K562 (cell line): ENCODE results near the gene HK2. TPM values are rescaled to one million over a fixed set of nuclear protein-coding genes. Genes with fewer than 3 reads are reported as not detected.

Experiments used
- NCOA2 ChIP-seq, 2 experiments: fragments of 450-650 bp; IDR thresholded peaks; 2 replicates each; pipeline ENCODE4 v1.6.1; 2018; ENCODE audit warnings: mild to moderate bottlenecking in 2 of 2, moderate library complexity in 1 of 2; ENCODE audit not compliant: partially characterized antibody in 2 of 2
- SETDB1 ChIP-seq: IDR thresholded peaks from one replicate; pipeline ENCODE4 v1.6.1; 2012; ENCODE audit warnings: low read length, control low read depth, inconsistent platforms
- SREBF2 ChIP-seq: sonication (generic); formaldehyde crosslinking; IDR thresholded peaks from 2 replicates; pipeline ENCODE4 v1.4.0; 2020; ENCODE audit warnings: mild to moderate bottlenecking, missing genetic modification reagents
- TRIM24 ChIP-seq, 2 experiments: fragments of 450-650 bp; IDR thresholded peaks; 2 replicates each; pipeline ENCODE4 v1.6.1; 2016
- ZBTB1 ChIP-seq: sonication (generic); formaldehyde crosslinking; IDR thresholded peaks from 2 replicates; pipeline ENCODE4 v1.8.1; 2023; ENCODE audit warnings: missing genetic modification reagents, low read depth, mild to moderate bottlenecking, borderline replicate concordance
- ZBTB11 ChIP-seq, 3 experiments: fragments of 200-800 bp in 1 of 3; fragments of 250-450 bp in 1 of 3; fragments of 450-650 bp in 1 of 3; sonication (Bioruptor Pico) in 1 of 3; sonication (Bioruptor generic) in 1 of 3; formaldehyde crosslinking in 1 of 3; IDR thresholded peaks; 2 replicates each; pipeline versions ENCODE4 v1.6.1 to v1.8.0; 2016 to 2022; ENCODE audit warnings: mild to moderate bottlenecking in 2 of 3, missing genetic modification characterization in 2 of 3, missing compliant biosample characterization in 1 of 3, moderate library complexity in 1 of 3
- ZFX ChIP-seq: sonication (generic); formaldehyde crosslinking; IDR thresholded peaks from 2 replicates; pipeline ENCODE4 v1.8.0; 2022; ENCODE audit warnings: mild to moderate bottlenecking, missing genetic modification reagents, moderate library complexity
- ZNF518B ChIP-seq: fragments of 250-450 bp; sonication (Bioruptor Pico); IDR thresholded peaks from 2 replicates; pipeline ENCODE4 v1.5.0; 2021; ENCODE audit warnings: mild to moderate bottlenecking, moderate library complexity
- polyA plus RNA-seq, 8 experiments: library from polyadenylated mRNA; depleted of rRNA in 4 of 8; stranded (reverse) in 5 of 8; unstranded in 3 of 8; fragments of >200 nt; fragmentation: Nextera tagmentation in 2 of 8; fragmentation: Illumina TruSeq in 1 of 8; extraction: Ambion mirVana in 2 of 8; extraction: Trizol in 1 of 8; gene quantifications; 2 replicates each; pipeline versions ENCODE4 v1.2.1 to v1.2.3, GENCODE V29; 2011 to 2014; ENCODE audit warnings: inconsistent platforms in 1 of 8, missing spikeins in 1 of 8
- total RNA-seq, 7 experiments: library from RNA; depleted of rRNA in 6 of 7; stranded (reverse); fragments of >200 nt in 6 of 7; fragmentation: Illumina TruSeq in 2 of 7; extraction: Trizol in 2 of 7; gene quantifications; 2 replicates each; pipeline versions ENCODE4 v1.2.1 to v1.2.3, GENCODE V29; 2011 to 2021; ENCODE audit warnings: low replicate concordance in 1 of 7

Gene HK2
- total and polyA plus RNA-seq, 9 of the 15 experiments (the other 6 are each of a cell fraction or from before 2014, with no cell fraction given), result 4.7 to 56.0 (median 19.9) TPM

GRCh38 chr2:74887445-74887951 lies 53.6 kb downstream of the HK2 start (continued):
- TF ChIP-seq SREBF2 (CRISPR knock-in tag) (no peak), TRIM24 (IDR thresholded peaks at IDR 0.05) (no peak), ZNF518B (no peak), ZFX (CRISPR knock-in tag) (no peak), ZBTB11 (CRISPR knock-in tag; IDR thresholded peaks at IDR 0.05) (no peak), ZBTB1 (CRISPR knock-in tag) (no peak), NCOA2 (IDR thresholded peaks at IDR 0.05; ENCODE audit: partially characterized antibody in 2 of 2) (no peak), SETDB1 (no peak)
